OCI-LY3 (cell line): ENCODE results near the gene STAT5B.

Experiments
- H2AFZ ChIP-seq: fragments of 200-600, 300-600 bp; shearing (Covaris generic); 2 replicates; pipeline ENCODE4 v1.6.0; 2014; ENCODE audit warnings: antibody characterized with exemption, low read depth, low read length
- H3K27ac ChIP-seq: fragments of 200-600, 300-600 bp; sonication (generic); 2 replicates; pipeline ENCODE4 v1.5.1; 2014; ENCODE audit warnings: mild to moderate bottlenecking, low read length, moderate library complexity, mixed read lengths
- H3K27me3 ChIP-seq: fragments of 200-600, 300-600 bp; sonication (generic); 2 replicates; pipeline ENCODE4 v1.6.1; 2014; ENCODE audit warnings: low read depth, low read length, mixed read lengths
- H3K36me3 ChIP-seq: fragments of 200-600, 300-600 bp; sonication (generic); replicated peaks from 2 replicates; pipeline ENCODE3; 2014; ENCODE audit warnings: low read depth, low read length, mixed read lengths
- H3K4me1 ChIP-seq: fragments of 300-600, 200-600 bp; sonication (generic); 2 replicates; pipeline ENCODE4 v1.6.1; 2014; ENCODE audit warnings: low read length, mixed read lengths
- H3K4me2 ChIP-seq: fragments of 200-600, 300-600 bp; sonication (generic); 2 replicates; pipeline ENCODE4 v1.6.1; 2014; ENCODE audit warnings: low read length, mixed read lengths
- H3K4me3 ChIP-seq: fragments of 300-600, 200-600 bp; sonication (generic); 2 replicates; pipeline ENCODE4 v1.5.1; 2014; ENCODE audit warnings: antibody characterized with exemption, mild to moderate bottlenecking, low read length, moderate library complexity
- H3K79me2 ChIP-seq: fragments of 300-600, 200-600 bp; shearing (Covaris generic); 2 replicates; pipeline ENCODE4 v1.6.1; 2014; ENCODE audit warnings: mild to moderate bottlenecking, low read length, mixed read lengths
- H3K9ac ChIP-seq: fragments of 300-600, 200-600 bp; shearing (Covaris generic); 2 replicates; pipeline ENCODE4 v1.6.0; 2014; ENCODE audit warnings: mild to moderate bottlenecking, low read length, moderate library complexity
- H3K9me3 ChIP-seq: fragments of 200-600, 300-600 bp; shearing (Covaris generic); 2 replicates; pipeline ENCODE4 v1.6.1; 2014; ENCODE audit warnings: low read length, mixed read lengths; ENCODE audit not compliant: insufficient read depth
- H4K20me1 ChIP-seq: fragments of 200-600, 300-600 bp; sonication (generic); 2 replicates; pipeline ENCODE4 v1.6.1; 2016; ENCODE audit warnings: low read length, mixed read lengths; ENCODE audit not compliant: insufficient read depth
- CTCF ChIP-seq: fragments of 200-600, 300-600 bp; sonication (generic); IDR thresholded peaks from 2 replicates; pipeline ENCODE4 v1.5.1; 2014; ENCODE audit warnings: antibody characterized with exemption, low read length, low read depth
- EZH2phosphoT487 ChIP-seq: fragments of 200-600 bp; shearing (Covaris generic); IDR thresholded peaks from 2 replicates; pipeline ENCODE4 v1.6.1; 2018; ENCODE audit warnings: antibody characterized with exemption, mixed run types, low read depth

The STAT5B gene

DNA sequence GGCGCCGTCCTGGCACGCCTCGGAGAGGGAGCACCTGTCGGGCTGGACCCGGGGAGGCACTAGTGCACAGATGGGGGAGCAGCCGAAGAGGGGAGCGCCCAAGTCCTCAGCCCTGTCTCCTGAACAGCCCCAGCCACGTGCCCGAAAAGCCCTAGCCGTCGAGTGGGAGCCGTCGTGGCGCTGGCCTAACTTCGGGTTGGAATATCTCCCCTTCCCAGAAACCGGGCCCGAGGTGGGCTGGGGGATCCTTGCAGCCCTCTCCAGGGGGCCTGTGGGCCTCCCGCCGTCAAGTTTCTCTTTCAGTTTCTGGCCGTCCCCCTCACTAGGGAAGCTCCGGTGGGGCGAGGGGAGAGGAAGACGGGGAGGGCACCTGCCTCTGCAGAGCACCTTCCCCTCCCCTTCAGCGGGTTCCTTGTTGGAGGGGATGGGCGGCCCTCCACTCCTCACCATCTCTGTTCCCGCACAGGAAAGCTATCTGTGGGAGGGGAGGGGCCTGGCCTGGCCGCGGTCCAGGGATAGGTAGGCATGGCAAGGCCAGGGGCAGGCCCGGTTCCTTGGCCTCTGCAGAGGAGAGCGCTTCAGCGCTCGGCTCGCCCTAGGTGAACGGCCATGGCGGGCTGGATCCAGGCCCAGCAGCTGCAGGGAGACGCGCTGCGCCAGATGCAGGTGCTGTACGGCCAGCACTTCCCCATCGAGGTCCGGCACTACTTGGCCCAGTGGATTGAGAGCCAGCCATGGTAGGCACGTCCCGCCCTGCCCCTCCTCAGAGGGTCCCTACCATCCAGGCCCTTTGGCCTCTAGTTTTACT is 12.8 kb upstream of the STAT5B start:
- peaks cover 69% of the 10 kb centered on the region for H3K79me2 ChIP-seq

DNA sequence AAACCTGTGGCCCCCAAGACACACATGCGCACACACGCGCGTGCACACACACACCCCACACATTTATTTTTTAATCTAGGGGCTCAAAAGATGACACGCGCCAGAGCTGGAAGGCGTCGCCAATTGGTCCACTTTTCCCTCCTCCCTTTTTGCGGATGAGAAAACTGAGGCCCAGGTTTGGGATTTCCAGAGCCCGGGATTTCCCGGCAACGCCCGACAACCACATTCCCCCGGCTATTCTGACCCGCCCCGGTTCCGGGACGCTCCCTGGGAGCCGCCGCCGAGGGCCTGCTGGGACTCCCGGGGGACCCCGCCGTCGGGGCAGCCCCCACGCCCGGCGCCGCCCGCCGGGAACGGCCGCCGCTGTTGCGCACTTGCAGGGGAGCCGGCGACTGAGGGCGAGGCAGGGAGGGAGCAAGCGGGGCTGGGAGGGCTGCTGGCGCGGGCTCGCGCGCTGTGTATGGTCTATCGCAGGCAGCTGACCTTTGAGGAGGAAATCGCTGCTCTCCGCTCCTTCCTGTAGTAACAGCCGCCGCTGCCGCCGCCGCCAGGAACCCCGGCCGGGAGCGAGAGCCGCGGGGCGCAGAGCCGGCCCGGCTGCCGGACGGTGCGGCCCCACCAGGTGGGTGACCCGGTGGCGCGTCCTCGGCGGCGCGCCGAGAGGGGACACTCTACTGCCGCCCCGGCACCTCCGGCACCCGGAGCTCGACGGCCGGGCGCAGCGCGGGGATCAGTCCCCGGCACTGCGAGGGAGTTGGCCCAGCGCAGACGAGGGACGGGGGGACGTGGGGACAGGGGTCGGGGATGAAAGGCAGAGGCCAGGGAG is 12.0 kb upstream of the STAT5B start, which contains the start of gene STAT5A:
TSS of gene STAT5A (plus strand) at position 522 of the 826 bp plus-strand sequence. CDS start 914 bp downstream, outside the sequence.
- Histone ChIP-seq H3K4me2 (peak within 1 kb of the TSS; percentile 98), H3K27ac (peak within 1 kb of the TSS; percentile 95), H3K9ac (peak within 1 kb of the TSS; percentile 92)

More for the DNA sequence above, 12.8 kb upstream of the STAT5B start:
- H3K9me3 ChIP-seq, result no peaks in the 10 kb centered on the region
- H3K4me2 ChIP-seq, result peak overlapping the region; percentile 98
- no peak for TF ChIP-seq EZH2phosphoT487
- TF ChIP-seq CTCF, result no peak
- peaks cover 48% of the 10 kb centered on the region for H3K4me1 ChIP-seq
- no peaks in the 10 kb centered on the region for H3K27me3 ChIP-seq
- H3K27ac ChIP-seq, result peak overlapping the region; percentile 95
- peaks cover 29% of the 10 kb centered on the region for H3K36me3 ChIP-seq
- peak overlapping the region; percentile 84 for H3K4me3 ChIP-seq
- no peak overlapping the region for H2AFZ ChIP-seq
- H3K9ac ChIP-seq, result peak overlapping the region; percentile 92
- H4K20me1 ChIP-seq, result 0 out of 2 replicates have a peak, but pooled peaks cover 3% of the 10 kb centered on the region

DNA sequence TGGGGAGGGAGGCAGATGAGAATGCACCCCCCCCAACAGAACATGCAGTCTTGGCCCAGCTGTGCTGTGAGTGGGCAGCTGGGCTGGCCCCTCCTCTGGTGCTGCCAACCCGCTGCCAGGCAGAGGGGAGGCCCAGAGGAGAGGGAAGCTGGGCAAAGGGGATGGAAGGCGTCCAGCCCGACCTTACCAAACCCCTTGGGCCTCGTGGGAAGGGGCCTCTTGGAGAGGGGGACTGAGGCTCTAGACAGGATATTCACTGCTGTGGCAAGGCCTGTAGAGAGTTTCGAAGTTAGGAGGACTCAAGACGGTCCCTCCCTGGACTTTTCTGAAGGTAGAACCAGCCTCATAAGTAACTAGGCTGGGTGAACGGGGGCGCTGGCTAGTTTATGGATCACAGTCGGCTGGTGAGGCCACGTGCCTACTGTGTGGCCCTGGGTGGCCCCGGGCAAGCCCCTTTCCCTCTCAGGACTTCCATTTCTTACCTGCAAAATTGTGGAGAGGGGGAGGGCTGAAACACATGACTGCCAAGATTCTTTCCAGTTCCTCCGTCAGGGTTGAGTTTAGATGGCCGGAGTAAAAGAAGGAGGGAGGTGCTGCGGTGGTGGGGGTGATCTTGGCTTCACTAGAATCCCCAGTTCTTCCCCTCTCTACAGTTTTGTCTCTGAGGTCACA is 11.2 kb upstream of the STAT5B start:
- Histone ChIP-seq H3K9ac (peak overlapping the region; percentile 92), H3K79me2 (peaks cover 65% of the 10 kb centered on the region), H3K4me2 (peak overlapping the region; percentile 98), H3K4me3 (peak overlapping the region; percentile 84), H3K4me1 (peaks cover 48% of the 10 kb centered on the region), H3K36me3 (peaks cover 21% of the 10 kb centered on the region), H3K27ac (peak overlapping the region; percentile 95), H4K20me1 (0 out of 2 replicates have a peak, but pooled peaks cover 3% of the 10 kb centered on the region), H3K27me3 (no peaks in the 10 kb centered on the region), H2AFZ (peak overlapping the region; percentile 49), H3K9me3 (no peaks in the 10 kb centered on the region)
- no peak for TF ChIP-seq EZH2phosphoT487
- TF ChIP-seq CTCF, result no peak

More for the DNA sequence above, 12.0 kb upstream of the STAT5B start, which contains the start of gene STAT5A:
- Histone ChIP-seq H2AFZ (peak within 1 kb of the TSS; percentile 49), H3K79me2 (peaks cover 65% of the 10 kb centered on the region), H3K4me1 (peaks cover 48% of the 10 kb centered on the region), H3K4me3 (peak within 1 kb of the TSS; percentile 84), H4K20me1 (0 out of 2 replicates have a peak, but pooled peaks cover 3% of the 10 kb centered on the region), H3K36me3 (peaks cover 25% of the 10 kb centered on the region), H3K27me3 (no peaks in the 10 kb centered on the region), H3K9me3 (no peaks in the 10 kb centered on the region)
- TF ChIP-seq EZH2phosphoT487, result no peak
- TF ChIP-seq CTCF, result no peak
